Lower leg skin (tissue), 4 donors: ENCODE data around the gene PLCD3. TPM values are rescaled to one million over a fixed set of nuclear protein-coding genes. Genes with fewer than 3 reads are reported as not detected.

Source experiments
- DNase-seq, 2 donors: peaks; one replicate each; pipeline ENCODE4 v3.0.0-alpha.2; 2019; ENCODE audit warnings: low spot score in 2 of 2
- H3K4me3 ChIP-seq: fragments of 200-600 bp; sonication (generic); 2 replicates; pipeline ENCODE4 v1.5.1; 2017; ENCODE audit warnings: mild to moderate bottlenecking, low read depth; ENCODE audit not compliant: poor library complexity, severe bottlenecking
- POLR2A ChIP-seq, 2 donors: fragments of 450-650 bp; IDR thresholded peaks; one replicate each; pipeline ENCODE4 v1.6.1; 2016 to 2017; ENCODE audit warnings: antibody characterized with exemption in 2 of 2, mild to moderate bottlenecking in 1 of 2, moderate library complexity in 1 of 2
- WGBS, 2 donors: methylation state at CpG; one replicate each; pipeline ENCODE4 v1.1.5; 2018; 5-methylcytosine and 5-hydroxymethylcytosine counted together
- intact Hi-C: fragments of 100-400 bp; cut with DNase I; formaldehyde crosslinking; loops from one replicate; pipeline ENCODE4 v1.15.0; 2023; ENCODE audit warnings: low total_unique reads
- total RNA-seq, 4 donors: library from RNA; depleted of rRNA; stranded (reverse); fragments of >200 nt; gene quantifications; one replicate each; pipeline ENCODE4 v1.1.0, GENCODE V29; 2016
- TF ChIP-seq, protein P1 (sequence below), 3 donors: fragments of 450-650 bp; IDR thresholded peaks; one replicate each; pipeline ENCODE4 v1.5.1; 2016; ENCODE audit warnings: antibody characterized with exemption in 3 of 3, mild to moderate bottlenecking in 3 of 3, moderate library complexity in 2 of 3

PLCD3 gene
- total RNA-seq, 4 donors from 2014 or later = 65.7 to 180 (median 105) TPM

DNA sequence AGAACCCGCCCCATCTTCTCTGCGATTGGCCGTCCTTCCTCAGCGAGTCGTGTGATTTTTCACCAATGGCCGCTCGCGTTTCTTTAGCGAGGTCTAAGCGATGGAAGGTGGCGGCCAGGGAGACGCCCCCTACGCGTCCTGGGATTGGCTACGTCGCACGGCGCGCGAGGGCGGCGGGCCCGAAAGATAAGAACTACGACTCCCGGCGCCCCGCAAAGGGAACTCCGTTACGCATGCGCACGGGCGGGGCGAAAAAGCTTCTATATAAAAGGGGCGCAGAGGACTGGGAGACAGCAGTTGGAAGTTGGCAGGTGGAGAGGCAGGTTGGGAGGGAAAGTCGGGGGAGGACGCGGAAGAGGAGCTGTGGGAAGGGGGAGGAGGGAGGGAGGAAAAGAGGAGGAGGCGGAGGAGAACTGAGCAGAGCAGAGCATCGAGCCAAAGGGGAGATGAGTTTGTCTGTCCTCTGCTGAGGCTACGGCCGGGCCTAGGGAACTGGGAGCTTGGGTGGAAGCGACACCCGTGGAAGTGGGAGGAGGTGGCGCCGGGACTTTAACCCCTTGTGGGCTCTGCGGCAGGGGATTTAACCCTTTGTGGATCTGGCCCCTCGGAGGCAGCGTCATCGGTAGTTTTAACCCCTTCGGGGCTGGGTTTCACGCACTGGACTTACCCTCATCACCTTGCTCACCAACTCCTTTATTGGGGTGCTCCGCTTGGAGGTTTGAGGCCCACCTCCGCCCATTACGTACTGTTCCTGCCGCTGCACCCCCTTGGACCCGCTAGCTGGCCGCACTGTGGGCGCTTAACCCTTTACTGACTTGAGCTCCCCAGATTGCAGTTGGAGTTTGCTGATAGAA lies 16.1 kb upstream of the PLCD3 start, which contains the start of gene HEXIM1:
TSS of gene HEXIM1 (plus strand) at position 293 of the 854 bp plus-strand sequence. CDS start 716 bp downstream, outside the sequence.
- 0% methylated on average over 58 of the region's 58 CpGs for WGBS, 2 donors

DNA sequence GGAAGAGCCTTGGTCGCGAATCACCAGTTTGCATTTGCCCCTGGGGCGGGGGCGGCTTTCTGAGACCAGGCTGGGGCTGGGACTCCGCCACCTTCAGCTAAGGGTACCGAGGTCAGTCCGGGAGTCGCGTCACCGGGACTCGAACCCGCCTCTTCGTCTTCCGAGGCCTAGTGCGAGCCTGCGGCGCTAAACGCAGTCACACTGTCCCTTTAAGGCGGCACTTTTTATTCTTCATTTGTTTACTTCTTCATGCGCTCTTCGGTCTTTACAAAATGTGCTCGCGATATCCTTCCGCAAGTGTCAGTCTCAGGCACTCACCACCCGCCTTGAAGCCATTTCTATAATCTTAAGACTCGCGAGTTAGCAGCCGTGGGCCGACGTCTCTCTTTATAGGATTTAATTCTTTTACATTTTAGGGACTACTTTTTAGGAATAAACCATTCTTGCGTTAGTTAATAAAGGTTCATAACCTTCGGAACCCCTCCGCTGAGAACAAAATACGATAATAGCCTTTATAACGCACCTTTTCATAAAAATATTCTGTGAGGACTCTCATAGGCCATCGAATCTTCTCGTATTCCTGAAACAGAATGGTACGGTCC lies 15.4 kb upstream of the PLCD3 start:
- peak overlapping the region; percentile 27 for H3K4me3 ChIP-seq
- DNase-seq = peak; percentile 79 to 96
- 0% methylated on average over 32 to 38 of the region's 38 CpGs for WGBS, 2 donors
- intact Hi-C loops = no loop called here
- TF ChIP-seq, protein P1, sequence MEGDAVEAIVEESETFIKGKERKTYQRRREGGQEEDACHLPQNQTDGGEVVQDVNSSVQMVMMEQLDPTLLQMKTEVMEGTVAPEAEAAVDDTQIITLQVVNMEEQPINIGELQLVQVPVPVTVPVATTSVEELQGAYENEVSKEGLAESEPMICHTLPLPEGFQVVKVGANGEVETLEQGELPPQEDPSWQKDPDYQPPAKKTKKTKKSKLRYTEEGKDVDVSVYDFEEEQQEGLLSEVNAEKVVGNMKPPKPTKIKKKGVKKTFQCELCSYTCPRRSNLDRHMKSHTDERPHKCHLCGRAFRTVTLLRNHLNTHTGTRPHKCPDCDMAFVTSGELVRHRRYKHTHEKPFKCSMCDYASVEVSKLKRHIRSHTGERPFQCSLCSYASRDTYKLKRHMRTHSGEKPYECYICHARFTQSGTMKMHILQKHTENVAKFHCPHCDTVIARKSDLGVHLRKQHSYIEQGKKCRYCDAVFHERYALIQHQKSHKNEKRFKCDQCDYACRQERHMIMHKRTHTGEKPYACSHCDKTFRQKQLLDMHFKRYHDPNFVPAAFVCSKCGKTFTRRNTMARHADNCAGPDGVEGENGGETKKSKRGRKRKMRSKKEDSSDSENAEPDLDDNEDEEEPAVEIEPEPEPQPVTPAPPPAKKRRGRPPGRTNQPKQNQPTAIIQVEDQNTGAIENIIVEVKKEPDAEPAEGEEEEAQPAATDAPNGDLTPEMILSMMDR (IDR thresholded peaks at IDR 0.05) = peak in 1 of 3 donors; percentile 42
- no peak for TF ChIP-seq POLR2A (IDR thresholded peaks at IDR 0.05)

More for the DNA sequence above, 16.1 kb upstream of the PLCD3 start, which contains the start of gene HEXIM1:
- DNase-seq = peak; percentile 100
- H3K4me3 ChIP-seq = peak within 1 kb of the TSS; percentile 76
- peak in 1 of 2 donors; percentile 98 for TF ChIP-seq POLR2A (IDR thresholded peaks at IDR 0.05)
- TF ChIP-seq, protein P1 (IDR thresholded peaks at IDR 0.05) = peak in 1 of 3 donors; percentile 64
- intact Hi-C loops = no loop called here

DNA sequence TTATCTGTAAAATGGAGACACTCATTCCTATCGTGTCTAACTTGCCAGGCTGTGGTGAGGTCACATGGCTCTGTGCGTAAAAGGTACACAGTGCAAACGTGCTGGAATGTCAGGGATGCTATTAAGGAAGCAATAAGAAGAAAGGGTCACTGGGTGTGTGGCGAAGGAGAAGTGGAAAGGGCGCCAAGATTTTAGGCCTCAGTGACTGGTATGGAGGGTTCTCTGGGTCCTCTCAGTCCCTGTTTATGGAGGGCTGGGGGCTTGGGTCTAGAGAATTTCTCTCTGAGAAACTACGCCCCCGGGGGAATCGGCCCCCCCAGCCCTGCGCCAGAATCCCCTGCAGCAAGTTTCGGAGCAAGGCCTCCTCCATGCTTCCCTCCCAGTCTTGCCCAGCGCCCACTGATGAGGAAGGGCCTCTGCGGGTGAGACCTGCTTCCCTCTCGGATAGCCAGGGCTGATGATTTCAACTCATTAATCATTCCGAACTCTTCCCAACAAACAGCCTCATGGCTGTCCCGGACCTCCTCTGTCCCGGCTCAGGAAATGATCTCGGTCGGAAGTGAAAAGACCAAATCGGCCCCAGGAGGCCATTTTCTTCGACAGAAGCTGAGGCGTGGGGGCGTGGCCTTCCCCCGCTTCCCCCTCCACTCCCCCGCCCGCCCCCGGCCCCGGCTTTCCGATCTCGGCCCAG lies 14.7 kb upstream of the PLCD3 start:
- 4 to 5% methylated on average over 25 to 29 of the region's 29 CpGs for WGBS, 2 donors
- intact Hi-C loops = no loop called here
- DNase-seq = peak; percentile 59 to 95
- peak overlapping the region; percentile 27 for H3K4me3 ChIP-seq
- TF ChIP-seq, protein P1 (IDR thresholded peaks at IDR 0.05) = no peak
- TF ChIP-seq POLR2A (IDR thresholded peaks at IDR 0.05) = no peak

DNA sequence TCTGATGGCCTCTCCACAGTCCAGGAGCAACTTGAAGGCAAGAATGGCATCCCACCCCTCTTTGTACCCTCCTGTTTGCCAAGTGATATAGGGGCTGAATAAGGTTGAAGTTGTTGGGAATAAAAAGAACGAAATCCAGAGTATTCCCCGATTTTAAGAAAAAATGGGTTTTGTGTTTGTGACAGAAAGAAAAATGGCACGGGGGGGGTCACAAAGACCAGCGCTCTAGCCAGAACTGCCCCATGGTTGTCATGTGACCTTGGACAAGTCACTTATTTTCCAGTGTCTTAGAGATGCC lies 14.2 kb upstream of the PLCD3 start:
- no peak overlapping the region for H3K4me3 ChIP-seq
- TF ChIP-seq, protein P1 (IDR thresholded peaks at IDR 0.05) = no peak
- TF ChIP-seq POLR2A (IDR thresholded peaks at IDR 0.05) = no peak
- intact Hi-C loops = no loop called here
- WGBS, 2 donors = 73 to 74% methylated on average over 4 of the region's 4 CpGs
- DNase-seq = no peak

DNA sequence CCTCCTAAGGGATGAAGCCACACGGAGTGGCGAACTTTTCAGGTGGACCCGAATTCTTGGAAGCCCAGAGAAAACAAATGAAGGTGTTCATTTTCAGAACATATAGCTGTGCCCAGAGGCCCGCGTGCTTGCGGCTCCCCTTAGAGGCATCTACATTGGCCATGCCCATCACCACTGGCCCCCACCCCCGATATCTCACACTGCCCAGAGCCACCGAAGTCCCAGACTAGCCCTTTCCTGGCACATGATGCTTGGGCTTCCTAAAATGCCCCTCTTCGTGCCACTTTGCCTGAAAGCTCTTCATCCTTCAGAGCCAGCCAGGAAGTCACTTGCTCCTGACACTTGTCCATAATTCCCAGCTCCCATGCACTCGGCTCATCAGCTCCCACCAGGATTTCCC lies 13.9 kb upstream of the PLCD3 start:
- WGBS, 2 donors = 82 to 85% methylated on average over 10 of the region's 10 CpGs
- no peak overlapping the region for H3K4me3 ChIP-seq
- DNase-seq = peak in 1 of 2 donors; percentile 86
- intact Hi-C loops = no loop called here
- TF ChIP-seq, protein P1 (IDR thresholded peaks at IDR 0.05) = no peak
- no peak for TF ChIP-seq POLR2A (IDR thresholded peaks at IDR 0.05)
